CD14-positive monocyte (primary cell): Measurements from ENCODE around the gene SLC35F1. TPM values are rescaled to one million over a fixed set of nuclear protein-coding genes. Genes with fewer than 3 reads are reported as not detected.

Source experiments
- DNase-seq, 3 donors: peaks; one replicate each; pipeline ENCODE4 v3.0.0-alpha.2; 2011 to 2022
- H2AFZ ChIP-seq: 2 replicates; pipeline ENCODE4 v1.6.0; 2012; ENCODE audit warnings: mild to moderate bottlenecking, low read depth, low read length, inconsistent platforms; ENCODE audit not compliant: insufficient read depth, poor library complexity, severe bottlenecking
- H3K27ac ChIP-seq, 2 donors: 1 replicate in 1 of 2; 2 replicates in 1 of 2; pipeline ENCODE4 v1.5.1; 2012 to 2013; ENCODE audit warnings: low read length in 2 of 2, control low read depth in 1 of 2, inconsistent platforms in 1 of 2, low read depth in 1 of 2, mild to moderate bottlenecking in 1 of 2
- H3K27me3 ChIP-seq, 2 donors: one replicate each; pipeline versions ENCODE4 v1.6.0 to v1.6.1; 2011 to 2013; ENCODE audit warnings: low read length in 2 of 2; ENCODE audit not compliant: control insufficient read depth in 2 of 2, insufficient read depth in 2 of 2
- H3K36me3 ChIP-seq, 2 donors: replicated peaks in 1 of 2; 1 replicate in 1 of 2; 2 replicates in 1 of 2; pipeline versions ENCODE4 v1.5.1 to v1.6.1; 2012 to 2013; ENCODE audit warnings: low read length in 2 of 2, control low read depth in 1 of 2, inconsistent platforms in 1 of 2, mild to moderate bottlenecking in 1 of 2; ENCODE audit not compliant: insufficient read depth in 2 of 2, control insufficient read depth in 1 of 2
- H3K4me1 ChIP-seq, 2 donors: 1 replicate in 1 of 2; 2 replicates in 1 of 2; pipeline versions ENCODE4 v1.5.1 to v1.6.1; 2012 to 2013; ENCODE audit warnings: low read length in 2 of 2, control low read depth in 1 of 2, inconsistent platforms in 1 of 2, mild to moderate bottlenecking in 1 of 2, moderate library complexity in 1 of 2; ENCODE audit not compliant: insufficient read depth in 2 of 2, control insufficient read depth in 1 of 2
- H3K4me2 ChIP-seq: replicated peaks from 2 replicates; pipeline ENCODE3; 2012; ENCODE audit warnings: low read length, moderate library complexity, mild to moderate bottlenecking; ENCODE audit not compliant: poor library complexity, severe bottlenecking; ENCODE audit errors: extremely low read depth
- H3K4me3 ChIP-seq, 3 experiments: fragments of 200-600 bp in 1 of 3; sonication (generic) in 1 of 3; replicated peaks in 1 of 3; 1 replicate in 2 of 3; 2 replicates in 1 of 3; pipeline ENCODE4 v1.5.1; 2011 to 2013; ENCODE audit warnings: low read length in 3 of 3, mild to moderate bottlenecking in 3 of 3, control low read depth in 2 of 3, low read depth in 2 of 3, inconsistent platforms in 1 of 3, moderate library complexity in 1 of 3
- H3K79me2 ChIP-seq: 2 replicates; pipeline ENCODE4 v1.6.0; 2012; ENCODE audit warnings: mild to moderate bottlenecking, control low read depth, inconsistent platforms, low read length, moderate library complexity; ENCODE audit not compliant: insufficient read depth
- H3K9ac ChIP-seq: 2 replicates; pipeline ENCODE4 v1.6.0; 2017; ENCODE audit warnings: low read length, mild to moderate bottlenecking; ENCODE audit not compliant: insufficient read depth, poor library complexity, severe bottlenecking
- H3K9me3 ChIP-seq, 2 donors: replicated peaks in 1 of 2; 1 replicate in 1 of 2; 2 replicates in 1 of 2; pipeline versions ENCODE4 v1.5.1 to v1.6.1; 2012 to 2013; ENCODE audit warnings: low read length in 2 of 2, control low read depth in 1 of 2; ENCODE audit not compliant: control insufficient read depth in 1 of 2, insufficient read depth in 1 of 2
- H4K20me1 ChIP-seq: 2 replicates; pipeline ENCODE4 v1.6.0; 2012; ENCODE audit warnings: mild to moderate bottlenecking, low read length, control low read depth, moderate library complexity; ENCODE audit not compliant: insufficient read depth
- H3K27ac Mint-ChIP-seq, 7 donors: one replicate each; pipeline ENCODE4 v1.8.0; 2020; ENCODE audit warnings: mild to moderate bottlenecking in 7 of 7, mixed read lengths in 7 of 7, moderate library complexity in 6 of 7, inconsistent platforms in 2 of 7
- H3K27me3 Mint-ChIP-seq, 3 donors: one replicate each; pipeline ENCODE4 v1.8.0; 2021 to 2022; ENCODE audit warnings: low read depth in 3 of 3, mild to moderate bottlenecking in 3 of 3, mixed read lengths in 3 of 3, moderate library complexity in 3 of 3, inconsistent platforms in 1 of 3
- H3K36me3 Mint-ChIP-seq, 2 donors: one replicate each; pipeline ENCODE4 v1.8.0; 2020; ENCODE audit warnings: mixed read lengths in 2 of 2, inconsistent platforms in 1 of 2, mild to moderate bottlenecking in 1 of 2
- H3K4me1 Mint-ChIP-seq: one replicate; pipeline ENCODE4 v1.8.0; 2020; ENCODE audit warnings: mild to moderate bottlenecking, mixed read lengths
- H3K4me3 Mint-ChIP-seq, 2 donors: one replicate each; pipeline ENCODE4 v1.8.0; 2020; ENCODE audit warnings: mild to moderate bottlenecking in 2 of 2, mixed read lengths in 2 of 2, moderate library complexity in 1 of 2
- H3K9me3 Mint-ChIP-seq, 7 donors: one replicate each; pipeline ENCODE4 v1.8.0; 2020 to 2022; ENCODE audit warnings: mixed read lengths in 7 of 7, mild to moderate bottlenecking in 6 of 7, moderate library complexity in 6 of 7, inconsistent platforms in 2 of 7
- WGBS: methylation state at CpG from one replicate; pipeline ENCODE4 v1.1.5; 2013; ENCODE audit warnings: missing lambda C conversion rate; ENCODE audit not compliant: insufficient coverage; 5-methylcytosine and 5-hydroxymethylcytosine counted together
- intact Hi-C, 2 donors: fragments of 100-400 bp; cut with micrococcal nuclease; formaldehyde crosslinking; loops; one replicate each; pipeline versions ENCODE4 v1.15.0 to v1.15.1; 2023
- polyA plus RNA-seq, 3 donors: library from polyadenylated mRNA; depleted of rRNA in 1 of 3; unstranded in 2 of 3; stranded (reverse) in 1 of 3; fragments of 300-500 nt in 2 of 3; fragments of >200 nt in 1 of 3; fragmentation: Illumina TruSeq in 2 of 3; gene quantifications; 1 replicate in 2 of 3; 2 replicates in 1 of 3; pipeline ENCODE4 v1.2.3, GENCODE V29; 2012 to 2021
- TF ChIP-seq, protein P1 (sequence below): fragments of 200-600 bp; IDR thresholded peaks from one replicate; pipeline ENCODE4 v1.8.0; 2022; ENCODE audit warnings: antibody characterized with exemption, mild to moderate bottlenecking

SLC35F1 gene
- polyA plus RNA-seq, 3 donors, result not detected

DNA sequence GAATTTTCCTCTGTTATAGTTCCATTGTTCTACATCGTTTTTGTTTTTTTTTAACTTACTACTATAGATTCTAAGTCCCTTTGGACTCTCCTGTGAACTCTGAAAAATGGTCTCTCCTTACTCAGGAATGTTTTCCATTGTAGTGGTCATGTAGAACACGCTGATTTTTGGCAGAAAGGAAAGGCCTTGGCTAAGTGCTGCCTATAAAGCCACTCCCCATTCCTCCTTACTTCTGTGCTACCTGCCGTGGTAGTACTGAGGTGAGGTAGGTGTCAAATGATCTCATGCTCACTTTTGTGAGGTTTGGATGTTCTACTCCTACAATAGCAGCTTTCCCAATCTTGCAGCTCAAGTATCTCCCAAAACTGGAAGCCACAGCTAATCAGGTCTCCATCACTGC, 270.7 kb downstream of the SLC35F1 start:
- peaks cover 0 to 4% of the 10 kb centered on the region in 2 donors for H3K9me3 ChIP-seq
- no peaks in the 10 kb centered on the region for H3K27me3 ChIP-seq
- no CpG with 5 or more reads among the region's 3 CpGs for WGBS
- no peak for DNase-seq
- Mint-ChIP-seq H3K4me1 (no peaks in the 10 kb centered on the region), H3K4me3 (no peak overlapping the region), H3K27ac (no peak overlapping the region), H3K36me3 (no peaks in the 10 kb centered on the region), H3K9me3 (peaks cover 2 to 14% (median 5%) of the 10 kb centered on the region in 7 donors), H3K27me3 (no peaks in the 10 kb centered on the region)
- intact Hi-C loops, result no loop called here
- H3K4me3 ChIP-seq, result no peak overlapping the region
- H3K4me2 ChIP-seq, result no peak overlapping the region
- H3K4me1 ChIP-seq, result no peaks in the 10 kb centered on the region
- no peak overlapping the region for H2AFZ ChIP-seq
- no peaks in the 10 kb centered on the region for H3K36me3 ChIP-seq
- TF ChIP-seq, protein P1, sequence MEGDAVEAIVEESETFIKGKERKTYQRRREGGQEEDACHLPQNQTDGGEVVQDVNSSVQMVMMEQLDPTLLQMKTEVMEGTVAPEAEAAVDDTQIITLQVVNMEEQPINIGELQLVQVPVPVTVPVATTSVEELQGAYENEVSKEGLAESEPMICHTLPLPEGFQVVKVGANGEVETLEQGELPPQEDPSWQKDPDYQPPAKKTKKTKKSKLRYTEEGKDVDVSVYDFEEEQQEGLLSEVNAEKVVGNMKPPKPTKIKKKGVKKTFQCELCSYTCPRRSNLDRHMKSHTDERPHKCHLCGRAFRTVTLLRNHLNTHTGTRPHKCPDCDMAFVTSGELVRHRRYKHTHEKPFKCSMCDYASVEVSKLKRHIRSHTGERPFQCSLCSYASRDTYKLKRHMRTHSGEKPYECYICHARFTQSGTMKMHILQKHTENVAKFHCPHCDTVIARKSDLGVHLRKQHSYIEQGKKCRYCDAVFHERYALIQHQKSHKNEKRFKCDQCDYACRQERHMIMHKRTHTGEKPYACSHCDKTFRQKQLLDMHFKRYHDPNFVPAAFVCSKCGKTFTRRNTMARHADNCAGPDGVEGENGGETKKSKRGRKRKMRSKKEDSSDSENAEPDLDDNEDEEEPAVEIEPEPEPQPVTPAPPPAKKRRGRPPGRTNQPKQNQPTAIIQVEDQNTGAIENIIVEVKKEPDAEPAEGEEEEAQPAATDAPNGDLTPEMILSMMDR, result no peak
- no peak overlapping the region for H3K27ac ChIP-seq
- H3K9ac ChIP-seq, result no peak overlapping the region
- no peaks in the 10 kb centered on the region for H4K20me1 ChIP-seq
- H3K79me2 ChIP-seq, result no peaks in the 10 kb centered on the region

DNA sequence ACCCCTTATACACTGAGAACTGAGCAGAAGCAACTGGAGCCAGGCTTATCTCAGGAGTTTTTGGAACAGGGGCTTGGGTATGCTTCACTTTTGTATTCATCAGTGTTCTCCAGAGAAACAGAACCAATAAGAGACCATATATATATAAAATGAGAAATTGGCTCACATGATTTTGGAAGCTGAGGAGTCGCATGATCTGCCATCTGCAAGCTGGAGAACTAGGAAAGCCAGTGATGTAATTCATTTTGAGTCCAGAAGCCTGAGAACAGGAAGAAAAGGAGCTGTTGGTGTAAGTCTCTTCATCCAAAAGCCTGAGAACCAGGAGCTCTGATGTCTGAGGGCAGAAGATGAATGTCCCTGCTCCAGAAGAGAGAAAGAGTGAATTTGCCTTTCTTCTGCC, 272.0 kb downstream of the SLC35F1 start:
- Mint-ChIP-seq H3K4me1 (no peaks in the 10 kb centered on the region), H3K36me3 (no peaks in the 10 kb centered on the region), H3K27me3 (no peaks in the 10 kb centered on the region), H3K27ac (no peak overlapping the region), H3K4me3 (no peak overlapping the region), H3K9me3 (peaks cover 0 to 9% (median 3%) of the 10 kb centered on the region in 7 donors)
- Histone ChIP-seq H4K20me1 (no peaks in the 10 kb centered on the region), H3K27me3 (no peaks in the 10 kb centered on the region), H3K4me3 (no peak overlapping the region), H3K9me3 (no peaks in the 10 kb centered on the region), H3K4me1 (no peaks in the 10 kb centered on the region), H2AFZ (no peak overlapping the region), H3K4me2 (no peak overlapping the region), H3K27ac (no peak overlapping the region), H3K9ac (no peak overlapping the region), H3K36me3 (no peaks in the 10 kb centered on the region), H3K79me2 (no peaks in the 10 kb centered on the region)
- WGBS, result 89% methylated on average over 1 of the region's 1 CpG
- no peak for DNase-seq
- TF ChIP-seq, protein P1, result no peak
- intact Hi-C loops, result no loop called here
